Measurements from ENCODE around the gene SLC44A3. TPM values are rescaled to one million over a fixed set of nuclear protein-coding genes. Genes with fewer than 3 reads are reported as not detected.

Gene SLC44A3
- polyA plus RNA-seq, 1 of the 3 experiments (the other 2 are of a cell fraction) = 2.6 TPM

DNA sequence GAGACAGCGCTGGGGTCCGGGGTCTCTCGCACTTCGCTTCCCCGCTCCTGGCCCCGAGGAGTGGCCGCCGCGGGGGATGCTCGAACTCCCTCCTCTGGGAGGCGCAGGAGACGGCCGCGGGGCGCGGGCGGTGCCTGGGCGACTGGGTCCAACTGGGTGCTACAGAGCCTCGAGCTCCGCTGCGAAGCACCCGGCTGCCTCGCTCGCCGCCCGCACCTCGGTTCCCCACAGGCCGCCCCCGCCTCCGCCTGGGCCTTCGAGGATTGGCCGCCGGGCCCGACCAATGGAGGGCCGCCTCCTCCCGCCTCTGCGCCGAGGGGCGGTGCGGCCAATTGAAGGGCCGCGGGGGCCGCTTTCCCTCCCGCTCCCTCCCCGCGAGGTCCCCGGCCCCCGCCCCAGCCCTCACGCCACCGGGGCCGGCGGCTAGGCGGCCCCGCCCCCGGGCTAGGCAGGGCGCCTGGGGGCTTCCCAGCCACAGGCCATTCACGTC is 106.8 kb downstream of the SLC44A3 start, which contains the start of gene CNN3 (continued):
- TF ChIP-seq MXI1 (IDR thresholded peaks at IDR 0.05; ENCODE audit: low read depth, low read length) (peak; percentile 66; the same call in 1 of the 2 replicates), FOXM1 (IDR thresholded peaks at IDR 0.05; ENCODE audit: low read depth) (no peak), RAD21 (IDR thresholded peaks at IDR 0.05; ENCODE audit: low read length) (no peak; the same call in 1 of the 2 replicates), GABPA (IDR thresholded peaks at IDR 0.05; ENCODE audit: low read depth) (no peak), ELF1 (IDR thresholded peaks at IDR 0.05) (no peak), MEF2A (IDR thresholded peaks at IDR 0.05; ENCODE audit: borderline replicate concordance, low read depth) (no peak), YY1 (IDR thresholded peaks at IDR 0.05; ENCODE audit: low read depth) (no peak), NRF1 (IDR thresholded peaks at IDR 0.05; ENCODE audit: low read depth, low read length) (no peak), RFX5 (IDR thresholded peaks at IDR 0.05; ENCODE audit: low read length) (no peak), JUND (IDR thresholded peaks at IDR 0.05) (no peak), EP300 (IDR thresholded peaks at IDR 0.05; ENCODE audit: borderline replicate concordance in 1 of 2, low read depth in 1 of 2, low read length in 1 of 2) (no peak), RXRA (IDR thresholded peaks at IDR 0.05; ENCODE audit: borderline replicate concordance, low read depth) (peak; percentile 27; the same call in 1 of the 2 replicates)
- TF ChIP-seq, protein P1, sequence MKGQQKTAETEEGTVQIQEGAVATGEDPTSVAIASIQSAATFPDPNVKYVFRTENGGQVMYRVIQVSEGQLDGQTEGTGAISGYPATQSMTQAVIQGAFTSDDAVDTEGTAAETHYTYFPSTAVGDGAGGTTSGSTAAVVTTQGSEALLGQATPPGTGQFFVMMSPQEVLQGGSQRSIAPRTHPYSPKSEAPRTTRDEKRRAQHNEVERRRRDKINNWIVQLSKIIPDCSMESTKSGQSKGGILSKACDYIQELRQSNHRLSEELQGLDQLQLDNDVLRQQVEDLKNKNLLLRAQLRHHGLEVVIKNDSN (IDR thresholded peaks at IDR 0.05; ENCODE audit: borderline replicate concordance, low read depth) = no peak

- ChIA-PET CTCF (interaction anchor here (0.6 to 5.2 kb wide), 14 partner anchors 8 to 116 kb away, joined by 3 to 36 read pairs (median 3); no protein-coding TSS in a partner anchor), POLR2A (interaction anchor here (0.9 to 2.2 kb wide), 7 partner anchors 20 to 114 kb away, joined by 3 to 20 read pairs (median 5); partner anchors contain the start of gene SLC44A3)
- H3K79me2 ChIP-seq (ENCODE audit: insufficient read depth) = peaks cover 59% of the 10 kb centered on the region
- H4K20me1 ChIP-seq (ENCODE audit: insufficient read depth) = peaks cover 29% of the 10 kb centered on the region
- peaks cover 13 to 22% of the 10 kb centered on the region in 2 experiments for H3K36me3 ChIP-seq (replicated peaks in 1 of 2; ENCODE audit: control insufficient read depth in 1 of 2, insufficient read depth in 2 of 2, low read length in 1 of 2)
- no peaks in the 10 kb centered on the region for H3K9me3 ChIP-seq
- peak overlapping the region; percentile 74 for H3K9ac ChIP-seq
- peak overlapping the region; percentile 84 for H3K4me2 ChIP-seq
- H3K27me3 ChIP-seq (ENCODE audit: insufficient read depth) = no peaks in the 10 kb centered on the region
- peak overlapping the region; percentile 71 to 96 for H3K4me3 ChIP-seq (ENCODE audit: low read depth in 2 of 2, low read length in 1 of 2)
- peaks cover 24 to 40% of the 10 kb centered on the region in 2 experiments for H3K4me1 ChIP-seq (ENCODE audit: control insufficient read depth in 1 of 2, insufficient read depth in 2 of 2, low read depth in 1 of 2, low read length in 1 of 2)
- H3K27ac ChIP-seq (ENCODE audit: low read depth in 2 of 2, low read length in 1 of 2) = peak overlapping the region; percentile 79 to 96
- H3K9me2 ChIP-seq = no peaks in the 10 kb centered on the region
- H2AFZ ChIP-seq (ENCODE audit: low read depth) = peak overlapping the region; percentile 75
- TF ChIP-seq YY1 (IDR thresholded peaks at IDR 0.05; ENCODE audit: low read depth) = peak; percentile 38; the same call in 1 of the 2 replicates
- TF ChIP-seq JUND (IDR thresholded peaks at IDR 0.05) = no peak
- 38% methylated on average over 18 of the region's 40 CpGs for WGBS (ENCODE audit: low lambda C conversion rate)
- peak; percentile 26 for DNase-seq
- H3F3A ChIP-seq (replicated peaks; ENCODE audit: insufficient read depth) = peaks cover 18% of the 10 kb centered on the region
Observed at GRCh38 chr1:94927405-94928175, 107.4 kb downstream of the SLC44A3 start.

Data from SK-N-SH (cell line).